GM19397 (cell line): ENCODE measurements around the gene MOCS3.

ENCODE experiments used
- ATAC-seq: cut with Tn5 transposase; IDR thresholded peaks from one replicate; pipeline ENCODE4 v1.9.1; 2021; ENCODE audit warnings: mild to moderate bottlenecking, moderate library complexity; ENCODE audit not compliant: unreplicated experiment

Gene MOCS3

GRCh38 chr20:50958615-50959542, at the start of gene MOCS3:
Gene MOCS3 (plus strand): TSS chr20:50958818. CDS start chr20:50958843, 25 bp downstream.
- ATAC-seq, result peak; percentile 84

GRCh38 chr20:50909413-50909812, 49.2 kb upstream of the MOCS3 start:
- ATAC-seq, result no peak

GRCh38 chr20:50911030-50911429, 47.6 kb upstream of the MOCS3 start:
- ATAC-seq, result no peak

- no peak for ATAC-seq
Measured at GRCh38 chr20:50911716-50912115, 46.9 kb upstream of the MOCS3 start.

- no peak for ATAC-seq
Measured at GRCh38 chr20:50913690-50914375, 44.8 kb upstream of the MOCS3 start.

GRCh38 chr20:50915424-50915823, 43.2 kb upstream of the MOCS3 start:
- ATAC-seq, result no peak

GRCh38 chr20:50916257-50916656, 42.4 kb upstream of the MOCS3 start:
- ATAC-seq, result no peak

GRCh38 chr20:50916934-50917333, 41.7 kb upstream of the MOCS3 start:
- ATAC-seq, result no peak

- no peak for ATAC-seq
Measured at GRCh38 chr20:50918403-50918802, 40.2 kb upstream of the MOCS3 start.

- ATAC-seq, result no peak
Measured at GRCh38 chr20:50919567-50919966, 39.1 kb upstream of the MOCS3 start.

- ATAC-seq, result no peak
Measured at GRCh38 chr20:50920997-50921396, 37.6 kb upstream of the MOCS3 start.

GRCh38 chr20:50921803-50922501, 36.7 kb upstream of the MOCS3 start:
- ATAC-seq, result no peak

GRCh38 chr20:50924261-50924920, 34.2 kb upstream of the MOCS3 start:
- no peak for ATAC-seq

- ATAC-seq, result no peak
Measured at GRCh38 chr20:50926530-50926929, 32.1 kb upstream of the MOCS3 start.

- ATAC-seq, result no peak
Measured at GRCh38 chr20:50928469-50928868, 30.1 kb upstream of the MOCS3 start.

GRCh38 chr20:50929299-50930138, 29.1 kb upstream of the MOCS3 start:
- peak; percentile 48 for ATAC-seq

GRCh38 chr20:50930139-50930975, 28.3 kb upstream of the MOCS3 start:
- peak; percentile 9 for ATAC-seq

GRCh38 chr20:50930976-50931305, 27.7 kb upstream of the MOCS3 start:
- ATAC-seq, result peak; percentile 28

- ATAC-seq, result peak; percentile 62
Measured at GRCh38 chr20:50931306-50932015, 27.2 kb upstream of the MOCS3 start, which contains the start of gene ADNP. Gene ADNP (minus strand): TSS chr20:50931437. CDS start chr20:50903996, 27,441 bp downstream.
